ENCODE results near the gene CLMN.

CLMN gene, protein sequence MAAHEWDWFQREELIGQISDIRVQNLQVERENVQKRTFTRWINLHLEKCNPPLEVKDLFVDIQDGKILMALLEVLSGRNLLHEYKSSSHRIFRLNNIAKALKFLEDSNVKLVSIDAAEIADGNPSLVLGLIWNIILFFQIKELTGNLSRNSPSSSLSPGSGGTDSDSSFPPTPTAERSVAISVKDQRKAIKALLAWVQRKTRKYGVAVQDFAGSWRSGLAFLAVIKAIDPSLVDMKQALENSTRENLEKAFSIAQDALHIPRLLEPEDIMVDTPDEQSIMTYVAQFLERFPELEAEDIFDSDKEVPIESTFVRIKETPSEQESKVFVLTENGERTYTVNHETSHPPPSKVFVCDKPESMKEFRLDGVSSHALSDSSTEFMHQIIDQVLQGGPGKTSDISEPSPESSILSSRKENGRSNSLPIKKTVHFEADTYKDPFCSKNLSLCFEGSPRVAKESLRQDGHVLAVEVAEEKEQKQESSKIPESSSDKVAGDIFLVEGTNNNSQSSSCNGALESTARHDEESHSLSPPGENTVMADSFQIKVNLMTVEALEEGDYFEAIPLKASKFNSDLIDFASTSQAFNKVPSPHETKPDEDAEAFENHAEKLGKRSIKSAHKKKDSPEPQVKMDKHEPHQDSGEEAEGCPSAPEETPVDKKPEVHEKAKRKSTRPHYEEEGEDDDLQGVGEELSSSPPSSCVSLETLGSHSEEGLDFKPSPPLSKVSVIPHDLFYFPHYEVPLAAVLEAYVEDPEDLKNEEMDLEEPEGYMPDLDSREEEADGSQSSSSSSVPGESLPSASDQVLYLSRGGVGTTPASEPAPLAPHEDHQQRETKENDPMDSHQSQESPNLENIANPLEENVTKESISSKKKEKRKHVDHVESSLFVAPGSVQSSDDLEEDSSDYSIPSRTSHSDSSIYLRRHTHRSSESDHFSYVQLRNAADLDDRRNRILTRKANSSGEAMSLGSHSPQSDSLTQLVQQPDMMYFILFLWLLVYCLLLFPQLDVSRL

DNA sequence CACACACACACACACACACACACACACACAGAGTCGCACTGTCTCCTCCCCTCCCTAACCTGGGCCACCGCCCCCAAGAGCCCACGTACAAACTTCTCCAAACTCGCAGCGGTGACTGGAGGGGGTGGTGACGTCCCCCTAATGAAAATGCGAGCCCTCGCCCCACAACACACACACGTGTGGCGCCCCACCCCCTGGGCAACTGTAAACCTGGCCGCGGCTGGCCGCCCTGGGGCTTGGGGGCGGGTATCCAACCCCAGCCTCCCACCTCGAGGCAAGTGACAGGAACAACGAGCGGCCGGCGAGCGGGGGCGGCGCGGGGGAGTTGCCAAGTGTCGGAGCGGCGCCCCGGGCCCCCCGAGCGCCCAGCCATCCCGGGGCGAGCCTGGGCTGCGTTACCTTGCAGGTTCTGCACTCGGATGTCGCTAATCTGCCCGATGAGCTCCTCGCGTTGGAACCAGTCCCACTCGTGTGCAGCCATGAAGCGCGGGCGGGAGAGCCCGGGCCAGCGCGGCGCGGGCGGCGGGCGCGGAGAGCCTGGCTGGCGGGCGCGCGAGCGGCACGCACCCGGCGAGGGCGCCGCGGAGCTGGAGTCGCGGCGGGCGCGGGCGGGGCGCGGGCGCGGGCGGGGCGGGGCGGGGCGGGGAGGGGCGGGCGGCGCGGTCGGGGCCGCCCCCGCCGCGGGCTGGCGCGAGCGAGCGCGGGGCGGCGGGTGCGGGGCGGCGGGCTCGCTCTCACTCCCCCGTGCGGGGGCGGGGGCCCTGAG lies at the start of gene CLMN:
Gene CLMN, minus strand, starts transcription at position 597 of the 766 bp plus-strand sequence. Its CDS starts 116 bp downstream, at position 481.
- TF ChIP-seq, protein P1, sequence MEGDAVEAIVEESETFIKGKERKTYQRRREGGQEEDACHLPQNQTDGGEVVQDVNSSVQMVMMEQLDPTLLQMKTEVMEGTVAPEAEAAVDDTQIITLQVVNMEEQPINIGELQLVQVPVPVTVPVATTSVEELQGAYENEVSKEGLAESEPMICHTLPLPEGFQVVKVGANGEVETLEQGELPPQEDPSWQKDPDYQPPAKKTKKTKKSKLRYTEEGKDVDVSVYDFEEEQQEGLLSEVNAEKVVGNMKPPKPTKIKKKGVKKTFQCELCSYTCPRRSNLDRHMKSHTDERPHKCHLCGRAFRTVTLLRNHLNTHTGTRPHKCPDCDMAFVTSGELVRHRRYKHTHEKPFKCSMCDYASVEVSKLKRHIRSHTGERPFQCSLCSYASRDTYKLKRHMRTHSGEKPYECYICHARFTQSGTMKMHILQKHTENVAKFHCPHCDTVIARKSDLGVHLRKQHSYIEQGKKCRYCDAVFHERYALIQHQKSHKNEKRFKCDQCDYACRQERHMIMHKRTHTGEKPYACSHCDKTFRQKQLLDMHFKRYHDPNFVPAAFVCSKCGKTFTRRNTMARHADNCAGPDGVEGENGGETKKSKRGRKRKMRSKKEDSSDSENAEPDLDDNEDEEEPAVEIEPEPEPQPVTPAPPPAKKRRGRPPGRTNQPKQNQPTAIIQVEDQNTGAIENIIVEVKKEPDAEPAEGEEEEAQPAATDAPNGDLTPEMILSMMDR (IDR thresholded peaks at IDR 0.05) = no peak; the same call in 1 of the 2 replicates

DNA sequence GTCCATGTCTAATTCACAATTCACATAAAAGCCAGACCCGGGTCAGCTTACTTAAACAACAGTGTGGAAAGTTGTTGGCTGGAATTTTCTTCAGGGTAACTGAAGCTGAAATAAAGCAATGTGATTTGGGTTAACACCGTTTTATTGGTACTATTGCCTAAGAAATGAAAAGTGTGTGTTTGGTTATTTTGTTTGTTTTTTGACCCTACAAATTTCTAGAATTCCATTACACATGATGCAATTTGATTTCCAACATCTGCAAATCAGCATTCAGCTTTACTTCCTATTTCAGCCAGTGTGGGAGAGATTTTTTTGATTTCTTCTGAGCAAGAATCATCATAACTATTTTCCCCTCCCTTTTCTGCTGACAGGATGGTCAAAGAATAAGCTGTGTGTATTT lies 45.7 kb upstream of the CLMN start:
- TF ChIP-seq, protein P1 (IDR thresholded peaks at IDR 0.05) = no peak

DNA sequence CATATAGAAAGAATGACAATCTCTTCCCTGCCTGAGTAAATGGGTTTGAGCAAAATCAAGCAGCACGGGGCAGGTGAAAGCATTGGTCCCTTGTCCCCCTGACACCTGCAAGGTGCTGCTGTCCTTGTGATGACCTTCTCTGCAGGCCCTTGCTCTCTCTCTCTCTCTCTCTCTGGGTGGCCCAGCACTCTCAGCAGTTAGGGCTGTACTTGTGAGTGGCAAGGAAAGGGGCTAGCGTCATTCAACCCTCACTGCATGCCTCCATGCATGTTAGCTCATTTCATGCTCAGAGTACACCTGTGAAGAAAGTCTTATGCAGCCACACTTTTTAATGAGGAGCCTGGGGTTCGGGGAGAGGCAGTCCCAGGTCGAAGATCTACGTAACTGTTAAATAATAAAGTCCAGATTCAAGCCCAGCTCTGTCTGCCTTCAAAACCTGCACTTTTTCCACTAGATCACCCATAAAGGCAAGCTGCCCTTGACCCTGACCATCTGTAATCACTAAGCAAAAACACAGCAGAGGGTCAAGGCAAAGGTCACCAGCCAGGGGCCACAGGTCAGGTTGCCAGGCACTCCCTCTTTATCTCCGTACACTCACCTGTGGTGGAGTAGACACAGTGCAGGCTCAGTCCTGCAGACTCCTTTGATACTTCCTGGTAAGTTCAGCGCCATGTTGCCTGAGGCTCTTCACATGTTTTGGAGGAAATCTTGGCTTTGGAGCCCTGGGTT lies 44.9 kb upstream of the CLMN start:
- TF ChIP-seq, protein P1 (IDR thresholded peaks at IDR 0.05) = no peak

DNA sequence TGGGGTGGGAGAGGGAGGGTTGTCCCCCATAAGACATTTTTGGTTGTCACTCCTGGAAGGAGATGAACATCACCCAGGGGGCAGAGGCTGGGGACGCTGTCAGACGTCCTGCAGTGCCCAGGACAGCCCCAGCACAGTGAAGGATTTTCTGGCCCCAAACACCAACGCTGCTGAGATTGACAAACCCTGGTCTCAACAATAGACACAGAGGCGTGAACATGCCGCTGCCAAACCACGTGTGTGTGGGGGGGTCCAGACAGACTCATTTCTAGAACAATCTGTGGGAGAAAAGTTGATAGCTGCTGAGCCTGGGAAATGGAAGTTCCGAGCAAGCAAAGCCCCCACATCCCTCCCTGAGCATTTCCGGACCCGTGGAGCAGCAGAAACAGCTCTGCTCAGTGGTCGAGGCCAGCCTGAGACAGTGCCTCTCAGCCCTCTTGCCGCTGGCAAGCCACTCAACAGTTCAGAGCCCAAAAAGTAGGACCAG lies 43.8 kb upstream of the CLMN start:
- TF ChIP-seq, protein P1 (IDR thresholded peaks at IDR 0.05) = no peak

DNA sequence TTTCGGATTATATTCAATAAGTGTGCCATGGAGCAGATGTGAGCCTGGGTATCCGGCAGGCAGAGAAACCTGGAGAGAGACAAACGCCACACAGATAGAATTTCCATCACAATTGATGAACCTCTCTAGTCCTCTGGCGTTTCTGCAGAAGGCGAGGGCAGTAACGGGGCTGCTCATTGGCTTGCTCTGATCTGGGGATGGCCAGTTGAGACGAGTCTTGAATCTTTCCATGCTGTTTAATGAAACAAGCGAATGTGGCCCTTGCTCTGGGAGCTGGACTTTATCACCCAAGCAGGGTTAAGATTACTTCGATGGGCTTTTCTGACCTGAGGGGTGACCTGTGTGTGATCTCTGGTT lies 42.4 kb upstream of the CLMN start:
- TF ChIP-seq, protein P1 (IDR thresholded peaks at IDR 0.05) = no peak

DNA sequence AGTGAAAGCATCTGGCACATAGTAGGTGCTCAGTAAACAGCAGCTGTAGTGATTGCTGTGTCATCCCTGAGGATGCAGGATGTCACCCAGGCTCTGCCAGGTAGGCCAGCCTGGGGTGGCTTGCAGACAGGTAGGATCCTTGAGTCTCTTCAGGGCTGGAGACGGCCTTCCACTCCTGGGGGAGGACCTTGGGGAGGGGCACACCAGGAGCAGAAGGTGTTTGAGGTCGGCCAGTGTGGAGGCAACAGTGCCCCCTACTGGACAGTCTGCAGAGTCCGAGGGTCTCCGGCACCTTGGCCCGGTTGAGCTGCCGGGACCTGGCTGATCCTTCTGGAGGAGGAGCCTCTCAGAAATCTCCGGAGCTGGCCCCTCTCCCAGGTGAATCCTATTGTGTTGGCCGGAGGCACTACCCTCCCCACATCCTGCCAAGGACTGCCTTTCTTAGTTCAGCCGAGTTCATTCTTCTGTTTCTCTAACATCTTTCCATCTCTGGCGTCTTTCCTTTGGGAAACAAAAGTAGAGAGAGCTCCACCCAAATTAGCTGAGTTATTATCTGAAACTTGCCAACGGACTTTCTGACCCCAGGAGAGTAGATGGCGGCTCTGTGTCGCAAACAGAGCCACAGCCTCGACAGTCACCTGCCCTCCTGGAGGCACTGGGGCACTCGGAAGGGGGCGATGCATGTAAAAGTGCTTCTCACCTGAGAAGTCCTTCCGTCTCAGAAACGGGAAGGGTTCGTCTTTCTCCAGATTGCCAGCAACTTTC lies 41.8 kb upstream of the CLMN start:
- TF ChIP-seq, protein P1 (IDR thresholded peaks at IDR 0.05) = peak; percentile 72
